ENCODE measurements around the gene ADAM23. TPM values are rescaled to one million over a fixed set of nuclear protein-coding genes. Genes with fewer than 3 reads are reported as not detected.

Gene ADAM23
- total and polyA plus RNA-seq, 2 experiments from 2014 or later: 11.8 to 15.9 TPM

DNA sequence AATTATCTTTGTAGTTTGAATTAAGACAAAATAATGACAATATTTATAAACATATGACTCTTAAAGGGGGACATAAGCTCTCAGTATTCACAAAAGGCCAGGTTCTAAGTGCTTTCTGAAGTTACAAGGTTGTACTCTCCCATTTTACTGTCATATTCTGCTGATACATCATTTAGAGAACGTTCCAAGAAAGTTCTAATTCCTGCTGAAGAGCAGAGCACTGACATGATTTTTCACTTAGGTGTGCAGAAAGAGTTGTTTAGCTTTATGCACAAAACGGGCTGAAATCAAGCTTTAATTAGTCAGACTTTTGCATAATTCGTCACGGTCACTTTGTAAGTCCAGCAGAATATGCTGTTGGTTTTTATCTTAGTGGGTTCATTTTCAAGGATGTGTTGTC is 37.3 kb downstream of the ADAM23 start:
- Mint-ChIP-seq H3K36me3 (ENCODE audit: low read depth) (peaks cover 12% of the 10 kb centered on the region), H3K9me3 (peaks cover 8% of the 10 kb centered on the region; the same call in 1 of the 3 replicates), H3K27ac (no peak overlapping the region), H3K4me1 (peaks cover 10% of the 10 kb centered on the region), H3K4me3 (no peak overlapping the region), H3K27me3 (ENCODE audit: insufficient read depth, low read depth, poor library complexity) (no peaks in the 10 kb centered on the region)
- Histone ChIP-seq H4K20me1 (replicated peaks; ENCODE audit: insufficient read depth) (no peaks in the 10 kb centered on the region), H3K4me2 (no peak overlapping the region), H3K36me3 (ENCODE audit: insufficient read depth) (peaks cover 3% of the 10 kb centered on the region; the same call in 1 of the 2 replicates), H3K9me2 (ENCODE audit: insufficient read depth) (no peaks in the 10 kb centered on the region; the same call in 1 of the 2 replicates), H3F3A (replicated peaks; ENCODE audit: low read depth) (no peaks in the 10 kb centered on the region), H2AFZ (no peak overlapping the region), H3K4me1 (ENCODE audit: insufficient read depth) (peaks cover 6% of the 10 kb centered on the region; the same call in 1 of the 2 replicates), H3K79me2 (replicated peaks; ENCODE audit: insufficient read depth) (no peaks in the 10 kb centered on the region), H3K27me3 (ENCODE audit: insufficient read depth) (no peaks in the 10 kb centered on the region), H3K27ac (ENCODE audit: low read depth) (no peak overlapping the region), H3K4me3 (no peak overlapping the region)
- ATAC-seq (no peak), DNase-seq (ENCODE audit: low spot score) (no peak)
- TF ChIP-seq POLR2AphosphoS5 (IDR thresholded peaks at IDR 0.05; ENCODE audit: low read depth): no peak
- TF ChIP-seq NANOG (IDR thresholded peaks at IDR 0.05; ENCODE audit: borderline replicate concordance): no peak
- no peak for TF ChIP-seq CREB1 (CRISPR knock-in tag; IDR thresholded peaks at IDR 0.05; ENCODE audit: low read depth)
- no peak for TF ChIP-seq ZNF331 (CRISPR knock-in tag; IDR thresholded peaks at IDR 0.05; ENCODE audit: low read depth)
- no peak for TF ChIP-seq ZNF114 (CRISPR knock-in tag; IDR thresholded peaks at IDR 0.05)
- TF ChIP-seq STAT1 (IDR thresholded peaks at IDR 0.05; ENCODE audit: unreplicated experiment): no peak
- TF ChIP-seq, protein P1, sequence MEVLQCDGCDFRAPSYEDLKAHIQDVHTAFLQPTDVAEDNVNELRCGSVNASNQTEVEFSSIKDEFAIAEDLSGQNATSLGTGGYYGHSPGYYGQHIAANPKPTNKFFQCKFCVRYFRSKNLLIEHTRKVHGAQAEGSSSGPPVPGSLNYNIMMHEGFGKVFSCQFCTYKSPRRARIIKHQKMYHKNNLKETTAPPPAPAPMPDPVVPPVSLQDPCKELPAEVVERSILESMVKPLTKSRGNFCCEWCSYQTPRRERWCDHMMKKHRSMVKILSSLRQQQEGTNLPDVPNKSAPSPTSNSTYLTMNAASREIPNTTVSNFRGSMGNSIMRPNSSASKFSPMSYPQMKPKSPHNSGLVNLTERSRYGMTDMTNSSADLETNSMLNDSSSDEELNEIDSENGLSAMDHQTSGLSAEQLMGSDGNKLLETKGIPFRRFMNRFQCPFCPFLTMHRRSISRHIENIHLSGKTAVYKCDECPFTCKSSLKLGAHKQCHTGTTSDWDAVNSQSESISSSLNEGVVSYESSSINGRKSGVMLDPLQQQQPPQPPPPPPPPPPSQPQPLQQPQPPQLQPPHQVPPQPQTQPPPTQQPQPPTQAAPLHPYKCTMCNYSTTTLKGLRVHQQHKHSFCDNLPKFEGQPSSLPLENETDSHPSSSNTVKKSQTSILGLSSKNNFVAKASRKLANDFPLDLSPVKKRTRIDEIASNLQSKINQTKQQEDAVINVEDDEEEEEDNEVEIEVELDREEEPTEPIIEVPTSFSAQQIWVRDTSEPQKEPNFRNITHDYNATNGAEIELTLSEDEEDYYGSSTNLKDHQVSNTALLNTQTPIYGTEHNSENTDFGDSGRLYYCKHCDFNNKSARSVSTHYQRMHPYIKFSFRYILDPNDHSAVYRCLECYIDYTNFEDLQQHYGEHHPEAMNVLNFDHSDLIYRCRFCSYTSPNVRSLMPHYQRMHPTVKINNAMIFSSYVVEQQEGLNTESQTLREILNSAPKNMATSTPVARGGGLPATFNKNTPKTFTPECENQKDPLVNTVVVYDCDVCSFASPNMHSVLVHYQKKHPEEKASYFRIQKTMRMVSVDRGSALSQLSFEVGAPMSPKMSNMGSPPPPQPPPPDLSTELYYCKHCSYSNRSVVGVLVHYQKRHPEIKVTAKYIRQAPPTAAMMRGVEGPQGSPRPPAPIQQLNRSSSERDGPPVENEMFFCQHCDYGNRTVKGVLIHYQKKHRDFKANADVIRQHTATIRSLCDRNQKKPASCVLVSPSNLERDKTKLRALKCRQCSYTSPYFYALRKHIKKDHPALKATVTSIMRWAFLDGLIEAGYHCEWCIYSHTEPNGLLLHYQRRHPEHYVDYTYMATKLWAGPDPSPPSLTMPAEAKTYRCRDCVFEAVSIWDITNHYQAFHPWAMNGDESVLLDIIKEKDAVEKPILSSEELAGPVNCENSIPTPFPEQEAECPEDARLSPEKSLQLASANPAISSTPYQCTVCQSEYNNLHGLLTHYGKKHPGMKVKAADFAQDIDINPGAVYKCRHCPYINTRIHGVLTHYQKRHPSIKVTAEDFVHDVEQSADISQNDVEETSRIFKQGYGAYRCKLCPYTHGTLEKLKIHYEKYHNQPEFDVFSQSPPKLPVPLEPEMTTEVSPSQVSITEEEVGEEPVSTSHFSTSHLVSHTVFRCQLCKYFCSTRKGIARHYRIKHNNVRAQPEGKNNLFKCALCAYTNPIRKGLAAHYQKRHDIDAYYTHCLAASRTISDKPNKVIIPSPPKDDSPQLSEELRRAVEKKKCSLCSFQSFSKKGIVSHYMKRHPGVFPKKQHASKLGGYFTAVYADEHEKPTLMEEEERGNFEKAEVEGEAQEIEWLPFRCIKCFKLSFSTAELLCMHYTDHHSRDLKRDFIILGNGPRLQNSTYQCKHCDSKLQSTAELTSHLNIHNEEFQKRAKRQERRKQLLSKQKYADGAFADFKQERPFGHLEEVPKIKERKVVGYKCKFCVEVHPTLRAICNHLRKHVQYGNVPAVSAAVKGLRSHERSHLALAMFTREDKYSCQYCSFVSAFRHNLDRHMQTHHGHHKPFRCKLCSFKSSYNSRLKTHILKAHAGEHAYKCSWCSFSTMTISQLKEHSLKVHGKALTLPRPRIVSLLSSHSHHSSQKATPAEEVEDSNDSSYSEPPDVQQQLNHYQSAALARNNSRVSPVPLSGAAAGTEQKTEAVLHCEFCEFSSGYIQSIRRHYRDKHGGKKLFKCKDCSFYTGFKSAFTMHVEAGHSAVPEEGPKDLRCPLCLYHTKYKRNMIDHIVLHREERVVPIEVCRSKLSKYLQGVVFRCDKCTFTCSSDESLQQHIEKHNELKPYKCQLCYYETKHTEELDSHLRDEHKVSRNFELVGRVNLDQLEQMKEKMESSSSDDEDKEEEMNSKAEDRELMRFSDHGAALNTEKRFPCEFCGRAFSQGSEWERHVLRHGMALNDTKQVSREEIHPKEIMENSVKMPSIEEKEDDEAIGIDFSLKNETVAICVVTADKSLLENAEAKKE (CRISPR knock-in tag; IDR thresholded peaks at IDR 0.05): no peak
- no peak for TF ChIP-seq EZH2 (IDR thresholded peaks at IDR 0.05; ENCODE audit: low read depth, unreplicated experiment)
- TF ChIP-seq EZH2phosphoT487 (IDR thresholded peaks at IDR 0.05; ENCODE audit: unreplicated experiment): no peak
- TF ChIP-seq, protein P2, sequence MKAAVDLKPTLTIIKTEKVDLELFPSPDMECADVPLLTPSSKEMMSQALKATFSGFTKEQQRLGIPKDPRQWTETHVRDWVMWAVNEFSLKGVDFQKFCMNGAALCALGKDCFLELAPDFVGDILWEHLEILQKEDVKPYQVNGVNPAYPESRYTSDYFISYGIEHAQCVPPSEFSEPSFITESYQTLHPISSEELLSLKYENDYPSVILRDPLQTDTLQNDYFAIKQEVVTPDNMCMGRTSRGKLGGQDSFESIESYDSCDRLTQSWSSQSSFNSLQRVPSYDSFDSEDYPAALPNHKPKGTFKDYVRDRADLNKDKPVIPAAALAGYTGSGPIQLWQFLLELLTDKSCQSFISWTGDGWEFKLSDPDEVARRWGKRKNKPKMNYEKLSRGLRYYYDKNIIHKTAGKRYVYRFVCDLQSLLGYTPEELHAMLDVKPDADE (IDR thresholded peaks at IDR 0.05): no peak

Measured in GM23338 (cell line).